B cell (primary cell): ENCODE results near the gene BBS5. TPM values are rescaled to one million over a fixed set of nuclear protein-coding genes. Genes with fewer than 3 reads are reported as not detected.

Source experiments
- ATAC-seq: fragments of 200-7000 bp; cut with Tn5 transposase; one replicate; pipeline ENCODE4 v1.10.0; 2021; ENCODE audit warnings: low read depth, mild to moderate bottlenecking, moderate number of reproducible peaks, moderate library complexity
- CTCF ChIA-PET: fragments of 350-600 bp; sonication (Branson Sonifier 250); formaldehyde crosslinking; loops from one replicate; lab custom pipeline; 2021; ENCODE audit warnings: antibody characterized with exemption, inconsistent platforms; lab: Charles Lee
- POLR2A ChIA-PET: fragments of 350-600 bp; sonication (Branson Sonifier 250); formaldehyde crosslinking; loops from one replicate; lab custom pipeline; 2021; ENCODE audit warnings: antibody characterized with exemption; lab: Charles Lee
- DNase-seq: peaks from one replicate; pipeline ENCODE4 v3.0.0; 2013
- H2AFZ ChIP-seq: 2 replicates; pipeline ENCODE4 v1.6.1; 2012; ENCODE audit warnings: mild to moderate bottlenecking, low read depth, low read length; ENCODE audit not compliant: insufficient read depth, poor library complexity, severe bottlenecking
- H3K27ac ChIP-seq, 2 donors: 1 replicate in 1 of 2; 2 replicates in 1 of 2; pipeline ENCODE4 v1.5.1; 2012 to 2013; ENCODE audit warnings: low read length in 2 of 2, mild to moderate bottlenecking in 2 of 2, moderate library complexity in 1 of 2
- H3K27me3 ChIP-seq, 4 experiments: fragments of 200-600 bp in 1 of 4; sonication (generic) in 1 of 4; replicated peaks in 1 of 4; 1 replicate in 2 of 4; 2 replicates in 2 of 4; pipeline versions ENCODE4 v1.6.1 to v1.7.0; 2013 to 2016; ENCODE audit warnings: low read length in 3 of 4, mild to moderate bottlenecking in 2 of 4, mixed read lengths in 1 of 4, moderate library complexity in 1 of 4; ENCODE audit not compliant: insufficient read depth in 4 of 4, control insufficient read depth in 3 of 4; ENCODE audit errors: control extremely low read depth in 1 of 4
- H3K36me3 ChIP-seq, 2 experiments: replicated peaks in 1 of 2; 1 replicate in 1 of 2; 2 replicates in 1 of 2; pipeline versions ENCODE4 v1.6.1 to v1.7.1; 2013; ENCODE audit warnings: low read length in 1 of 2; ENCODE audit not compliant: insufficient read depth in 2 of 2, control insufficient read depth in 1 of 2; ENCODE audit errors: control extremely low read depth in 1 of 2, extremely low read depth in 1 of 2
- H3K4me1 ChIP-seq, 2 donors: fragments of 200-600 bp in 1 of 2; sonication (generic) in 1 of 2; 1 replicate in 1 of 2; 2 replicates in 1 of 2; pipeline versions ENCODE4 v1.5.1 to v1.6.1; 2013 to 2017; ENCODE audit warnings: low read length in 2 of 2; ENCODE audit not compliant: control insufficient read depth in 2 of 2, insufficient read depth in 2 of 2
- H3K4me2 ChIP-seq: replicated peaks from 2 replicates; pipeline ENCODE3; 2012; ENCODE audit warnings: mild to moderate bottlenecking, low read depth, low read length; ENCODE audit not compliant: poor library complexity, severe bottlenecking
- H3K4me3 ChIP-seq, 5 experiments: fragments of 200-600 bp in 1 of 5; sonication (generic) in 1 of 5; 1 replicate in 3 of 5; 2 replicates in 2 of 5; pipeline versions ENCODE4 v1.5.1 to v1.7.0; 2011 to 2016; ENCODE audit warnings: low read length in 4 of 5, mild to moderate bottlenecking in 4 of 5, low read depth in 2 of 5, control low read depth in 1 of 5, moderate library complexity in 1 of 5; ENCODE audit not compliant: insufficient read depth in 1 of 5; ENCODE audit errors: control extremely low read depth in 1 of 5, extremely low read depth in 1 of 5
- H3K79me2 ChIP-seq: fragments of 200-600 bp; sonication (generic); one replicate; pipeline ENCODE4 v1.6.0; 2016; ENCODE audit warnings: low read length; ENCODE audit not compliant: control insufficient read depth, insufficient read depth
- H3K9ac ChIP-seq: fragments of 200-600 bp; sonication (generic); 2 replicates; pipeline ENCODE4 v1.6.1; 2017; ENCODE audit warnings: mild to moderate bottlenecking, low read length, moderate library complexity
- H3K9me3 ChIP-seq, 3 donors: one replicate each; pipeline versions ENCODE4 v1.6.1 to v1.7.1; 2013; ENCODE audit warnings: low read length in 2 of 3; ENCODE audit not compliant: control insufficient read depth in 2 of 3, insufficient read depth in 1 of 3; ENCODE audit errors: control extremely low read depth in 1 of 3
- H4K20me1 ChIP-seq: 2 replicates; pipeline ENCODE4 v1.6.0; 2012; ENCODE audit warnings: mild to moderate bottlenecking, low read length; ENCODE audit not compliant: insufficient read depth, control insufficient read depth, poor library complexity, severe bottlenecking
- H3K27ac Mint-ChIP-seq: one replicate; pipeline ENCODE4 v1.8.0; 2021; ENCODE audit warnings: mixed read lengths
- H3K27me3 Mint-ChIP-seq: one replicate; pipeline ENCODE4 v1.8.0; 2021; ENCODE audit warnings: mixed read lengths
- H3K4me1 Mint-ChIP-seq: one replicate; pipeline ENCODE4 v1.8.0; 2021; ENCODE audit warnings: mixed read lengths
- H3K4me3 Mint-ChIP-seq: one replicate; pipeline ENCODE4 v1.8.0; 2021; ENCODE audit warnings: mixed read lengths
- H3K9me3 Mint-ChIP-seq: one replicate; pipeline ENCODE4 v1.8.0; 2022; ENCODE audit warnings: mixed read lengths; ENCODE audit not compliant: insufficient read depth
- EZH2 ChIP-seq: IDR thresholded peaks from 2 replicates; pipeline ENCODE4 v1.6.1; 2012; ENCODE audit warnings: borderline replicate concordance, low read depth, mild to moderate bottlenecking, moderate library complexity, low read length; ENCODE audit not compliant: insufficient read depth, poor library complexity, severe bottlenecking
- WGBS: methylation state at CpG from one replicate; pipeline ENCODE4 v1.1.5; 2013; ENCODE audit warnings: missing lambda C conversion rate; ENCODE audit not compliant: insufficient coverage; 5-methylcytosine and 5-hydroxymethylcytosine counted together
- intact Hi-C: fragments of 100-400 bp; cut with micrococcal nuclease; formaldehyde crosslinking; loops from one replicate; pipeline ENCODE4 v1.10.0; 2022
- polyA plus RNA-seq: library from polyadenylated mRNA; depleted of rRNA; stranded (reverse); fragments of >200 nt; gene quantifications from 2 replicates; pipeline ENCODE4 v1.2.3, GENCODE V29; 2012
- total RNA-seq, 2 donors: library from RNA; stranded (reverse); fragments of 120-200 nt in 1 of 2; gene quantifications; 1 replicate in 1 of 2; 2 replicates in 1 of 2; pipeline versions ENCODE4 v1.2.3 to v1.2.4, GENCODE V29; 2013 to 2022
- TF ChIP-seq, protein P1 (sequence below): fragments of 200-600 bp; IDR thresholded peaks from one replicate; pipeline ENCODE4 v1.8.0; 2022; ENCODE audit warnings: antibody characterized with exemption, mild to moderate bottlenecking

Gene BBS5
- total and polyA plus RNA-seq, 2 donors (not counting 1 experiment from before 2014, with no cell fraction given), result 0.76 to 2.1 TPM

DNA sequence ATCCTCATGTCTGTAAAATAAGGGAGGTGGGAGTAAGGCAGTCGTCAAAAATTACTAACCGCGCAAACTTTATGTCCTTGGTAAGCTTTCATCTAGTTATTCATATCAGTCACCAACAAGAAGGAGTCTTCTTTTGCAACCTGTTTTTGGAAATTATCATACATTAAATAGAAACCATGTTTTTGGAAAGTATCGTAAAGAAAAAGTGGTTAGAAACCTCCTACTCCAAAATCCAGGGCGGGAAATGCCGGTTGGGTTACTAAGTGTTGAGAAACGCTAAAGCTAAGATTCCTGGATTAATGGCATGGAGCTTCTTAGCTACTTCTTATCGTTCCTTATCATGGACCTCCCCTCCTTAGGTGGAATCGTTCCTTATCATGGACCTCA is 778 bp downstream of the BBS5 start:
- H2AFZ ChIP-seq, result peak overlapping the region; percentile 98
- H3K27ac ChIP-seq, result no peak overlapping the region

DNA sequence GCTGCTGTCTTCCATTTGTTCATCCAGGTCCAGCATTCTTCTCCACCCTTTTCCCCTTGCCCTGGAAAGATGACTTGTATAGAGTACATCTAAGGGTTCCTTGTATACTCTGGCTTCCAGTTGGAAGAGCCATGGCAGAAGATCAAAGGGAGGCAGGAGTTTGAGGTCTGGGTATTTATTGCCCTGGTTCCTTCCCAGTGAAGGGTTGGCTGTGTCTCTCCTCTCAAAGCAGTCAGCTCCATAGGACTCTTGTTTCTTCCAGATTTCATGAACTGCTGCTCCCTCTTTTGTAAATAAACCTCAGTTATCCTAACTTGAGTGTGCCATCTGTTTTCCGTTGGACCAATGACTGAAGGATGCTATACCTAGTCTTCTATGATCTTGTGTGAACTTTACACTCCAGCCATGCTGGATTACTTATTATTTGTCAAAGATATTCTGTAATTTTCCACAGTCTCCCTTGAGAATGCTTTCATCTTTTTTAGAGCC is 6.4 kb downstream of the BBS5 start:
- Mint-ChIP-seq H3K27me3 (no peaks in the 10 kb centered on the region), H3K27ac (no peak overlapping the region), H3K4me1 (no peaks in the 10 kb centered on the region), H3K4me3 (no peak overlapping the region), H3K9me3 (no peaks in the 10 kb centered on the region)
- ChIA-PET POLR2A (no interaction called here), CTCF (no interaction called here)
- H3K4me1 ChIP-seq, result no peaks in the 10 kb centered on the region
- H3K4me2 ChIP-seq, result no peak overlapping the region
- H3K36me3 ChIP-seq, result no peaks in the 10 kb centered on the region
- DNase-seq, result no peak
- no peaks in the 10 kb centered on the region for H4K20me1 ChIP-seq
- no peak overlapping the region for H2AFZ ChIP-seq
- ATAC-seq, result no peak
- H3K27ac ChIP-seq, result no peak overlapping the region
- no peak overlapping the region for H3K9ac ChIP-seq
- intact Hi-C loops, result no loop called here
- TF ChIP-seq, protein P1, sequence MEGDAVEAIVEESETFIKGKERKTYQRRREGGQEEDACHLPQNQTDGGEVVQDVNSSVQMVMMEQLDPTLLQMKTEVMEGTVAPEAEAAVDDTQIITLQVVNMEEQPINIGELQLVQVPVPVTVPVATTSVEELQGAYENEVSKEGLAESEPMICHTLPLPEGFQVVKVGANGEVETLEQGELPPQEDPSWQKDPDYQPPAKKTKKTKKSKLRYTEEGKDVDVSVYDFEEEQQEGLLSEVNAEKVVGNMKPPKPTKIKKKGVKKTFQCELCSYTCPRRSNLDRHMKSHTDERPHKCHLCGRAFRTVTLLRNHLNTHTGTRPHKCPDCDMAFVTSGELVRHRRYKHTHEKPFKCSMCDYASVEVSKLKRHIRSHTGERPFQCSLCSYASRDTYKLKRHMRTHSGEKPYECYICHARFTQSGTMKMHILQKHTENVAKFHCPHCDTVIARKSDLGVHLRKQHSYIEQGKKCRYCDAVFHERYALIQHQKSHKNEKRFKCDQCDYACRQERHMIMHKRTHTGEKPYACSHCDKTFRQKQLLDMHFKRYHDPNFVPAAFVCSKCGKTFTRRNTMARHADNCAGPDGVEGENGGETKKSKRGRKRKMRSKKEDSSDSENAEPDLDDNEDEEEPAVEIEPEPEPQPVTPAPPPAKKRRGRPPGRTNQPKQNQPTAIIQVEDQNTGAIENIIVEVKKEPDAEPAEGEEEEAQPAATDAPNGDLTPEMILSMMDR, result no peak
- no peak for TF ChIP-seq EZH2
- no peaks in the 10 kb centered on the region for H3K27me3 ChIP-seq
- no peaks in the 10 kb centered on the region for H3K9me3 ChIP-seq
- H3K4me3 ChIP-seq, result no peak overlapping the region
- H3K79me2 ChIP-seq, result no peaks in the 10 kb centered on the region
- no CpG with 5 or more reads among the region's 1 CpG for WGBS

More for the DNA sequence above, 778 bp downstream of the BBS5 start:
- Mint-ChIP-seq H3K27me3 (peaks cover 4% of the 10 kb centered on the region), H3K4me3 (peak overlapping the region; percentile 95), H3K4me1 (peaks cover 14% of the 10 kb centered on the region), H3K9me3 (no peaks in the 10 kb centered on the region), H3K27ac (no peak overlapping the region)
- Histone ChIP-seq H3K4me1 (peaks cover 8 to 13% of the 10 kb centered on the region in 2 donors), H3K27me3 (peaks cover 0 to 8% (median 0%) of the 10 kb centered on the region in 4 experiments), H4K20me1 (no peaks in the 10 kb centered on the region), H3K9ac (peak overlapping the region; percentile 66), H3K79me2 (no peaks in the 10 kb centered on the region), H3K4me2 (peak overlapping the region; percentile 84), H3K36me3 (no peaks in the 10 kb centered on the region), H3K9me3 (no peaks in the 10 kb centered on the region), H3K4me3 (peak overlapping the region; percentile 66 to 82 (median 70))
- no peak for ATAC-seq
- DNase-seq, result no peak
- ChIA-PET CTCF (interaction anchor here (1.1 to 1.5 kb wide), 3 partner anchors 8 to 48 kb away, joined by 3 to 6 read pairs (median 5); no protein-coding TSS in a partner anchor), POLR2A (no interaction called here)
- WGBS, result 83% methylated on average over 1 of the region's 9 CpGs
- no peak for TF ChIP-seq EZH2
- TF ChIP-seq, protein P1, result no peak
- intact Hi-C loops, result no loop called here
